DND-41 (cell line): ENCODE results near the gene PEX7.

ENCODE experiments used
- CTCF ChIP-seq: IDR thresholded peaks from 2 replicates; pipeline ENCODE4 v1.5.1; 2012; ENCODE audit warnings: borderline replicate concordance, low read length, moderate library complexity, mild to moderate bottlenecking; ENCODE audit not compliant: poor library complexity, severe bottlenecking; ENCODE audit errors: extremely low read depth
- EZH2 ChIP-seq: IDR thresholded peaks from 3 replicates; pipeline ENCODE4 v1.6.1; 2012; ENCODE audit warnings: borderline replicate concordance, low read depth, mild to moderate bottlenecking, moderate library complexity, low read length, inconsistent platforms; ENCODE audit not compliant: severe bottlenecking

DNA sequence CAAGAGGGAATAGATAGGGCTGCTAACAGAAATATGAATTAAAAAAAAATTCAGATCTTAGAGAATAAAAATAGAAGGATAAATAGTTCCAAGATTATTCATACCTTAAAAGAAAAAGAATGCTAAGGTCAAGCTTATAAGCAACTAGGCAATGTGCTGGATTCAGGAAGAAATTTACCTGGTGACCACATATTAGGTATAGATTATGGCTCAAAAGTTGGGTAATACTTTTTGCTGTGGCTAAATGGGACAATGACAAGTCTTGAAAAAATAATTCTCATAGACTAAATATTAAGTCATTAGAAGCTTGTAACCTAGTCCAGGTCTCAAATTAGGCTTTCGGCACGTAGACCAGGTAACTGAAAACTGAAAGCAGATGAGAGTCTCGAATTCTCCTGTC lies 47.3 kb upstream of the PEX7 start:
- TF ChIP-seq CTCF (no peak), EZH2 (no peak)
